GM12891 (cell line): Measurements from ENCODE around the gene EBF3.

ENCODE experiments used
- DNase-seq: peaks from one replicate; pipeline ENCODE4 v3.0.0; 2011; ENCODE audit warnings: low spot score; ENCODE audit not compliant: insufficient read length
- FAIRE-seq: peaks from 2 replicates; lab custom pipeline; 2011; peaks lifted over from hg19 to GRCh38; lab: Jason Lieb, UNC
- PAX5 ChIP-seq: IDR thresholded peaks from 2 replicates; pipeline ENCODE4 v1.6.1; 2011; ENCODE audit warnings: low read length, moderate library complexity, mild to moderate bottlenecking; ENCODE audit not compliant: insufficient read depth, severe bottlenecking
- POLR2A ChIP-seq: IDR thresholded peaks from 2 replicates; pipeline ENCODE4 v1.6.1; 2011; ENCODE audit warnings: low read depth, low read length, control low read depth
- POLR2AphosphoS5 ChIP-seq: IDR thresholded peaks from 2 replicates; pipeline ENCODE4 v1.6.1; 2011; ENCODE audit warnings: low read depth, low read length, control low read depth
- POU2F2 ChIP-seq: IDR thresholded peaks from 2 replicates; pipeline ENCODE4 v1.6.1; 2011; ENCODE audit warnings: low read depth, mild to moderate bottlenecking, control low read depth, low read length, moderate library complexity
- SPI1 ChIP-seq: IDR thresholded peaks from 2 replicates; pipeline ENCODE4 v1.6.1; 2011; ENCODE audit warnings: low read depth, low read length, control low read depth
- TAF1 ChIP-seq: IDR thresholded peaks from 2 replicates; pipeline ENCODE4 v1.6.1; 2011; ENCODE audit warnings: low read depth, low read length, control low read depth

Gene EBF3

GRCh38 chr10:129971381-129972144 is 7.5 kb upstream of the EBF3 start:
- DNase-seq (no peak), FAIRE-seq (no peak)
- TF ChIP-seq TAF1: no peak

- TF ChIP-seq TAF1 (no peak), POLR2AphosphoS5 (no peak), POLR2A (no peak), POU2F2 (no peak), PAX5 (no peak), SPI1 (no peak)
- DNase-seq (no peak), FAIRE-seq (no peak)
Observed at GRCh38 chr10:129970465-129971364, 6.6 kb upstream of the EBF3 start.

DNA sequence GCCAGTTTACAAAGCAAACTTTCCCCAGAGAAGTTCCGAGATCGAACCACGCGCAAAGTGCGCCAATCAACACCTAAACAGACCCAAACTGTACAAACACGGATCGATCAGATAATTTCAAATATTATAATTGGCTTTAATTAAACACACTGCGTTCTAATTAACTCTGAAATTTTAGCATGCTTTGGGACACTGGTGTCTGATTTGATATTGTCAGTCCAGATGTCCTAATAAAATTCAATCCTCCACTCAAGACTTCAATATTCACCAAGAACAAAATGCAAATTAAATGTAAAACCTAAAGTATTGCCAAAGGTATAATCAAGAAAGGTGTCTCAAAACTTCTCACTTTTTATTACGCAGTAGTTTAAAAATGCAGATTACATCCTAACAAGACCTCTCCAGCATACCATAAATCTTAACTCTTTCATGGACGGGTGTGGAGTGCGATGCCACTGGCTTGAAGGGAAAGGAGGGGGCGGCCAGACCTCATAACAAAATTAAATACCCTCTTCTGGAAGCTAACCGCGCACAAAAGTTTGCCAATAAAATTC is 5.9 kb upstream of the EBF3 start:
- TF ChIP-seq POLR2A: no peak
- no peak for TF ChIP-seq PAX5
- DNase-seq (no peak), FAIRE-seq (no peak)

GRCh38 chr10:129969184-129969910 is 5.3 kb upstream of the EBF3 start:
- TF ChIP-seq POLR2A: no peak
- no peak for TF ChIP-seq SPI1
- TF ChIP-seq TAF1: no peak
- TF ChIP-seq PAX5: no peak
- TF ChIP-seq POLR2AphosphoS5: no peak
- TF ChIP-seq POU2F2: no peak
- no peak for FAIRE-seq
- no peak for DNase-seq

GRCh38 chr10:129968853-129969183 is 4.7 kb upstream of the EBF3 start:
- DNase-seq (no peak), FAIRE-seq (no peak)
- TF ChIP-seq TAF1: no peak

DNA sequence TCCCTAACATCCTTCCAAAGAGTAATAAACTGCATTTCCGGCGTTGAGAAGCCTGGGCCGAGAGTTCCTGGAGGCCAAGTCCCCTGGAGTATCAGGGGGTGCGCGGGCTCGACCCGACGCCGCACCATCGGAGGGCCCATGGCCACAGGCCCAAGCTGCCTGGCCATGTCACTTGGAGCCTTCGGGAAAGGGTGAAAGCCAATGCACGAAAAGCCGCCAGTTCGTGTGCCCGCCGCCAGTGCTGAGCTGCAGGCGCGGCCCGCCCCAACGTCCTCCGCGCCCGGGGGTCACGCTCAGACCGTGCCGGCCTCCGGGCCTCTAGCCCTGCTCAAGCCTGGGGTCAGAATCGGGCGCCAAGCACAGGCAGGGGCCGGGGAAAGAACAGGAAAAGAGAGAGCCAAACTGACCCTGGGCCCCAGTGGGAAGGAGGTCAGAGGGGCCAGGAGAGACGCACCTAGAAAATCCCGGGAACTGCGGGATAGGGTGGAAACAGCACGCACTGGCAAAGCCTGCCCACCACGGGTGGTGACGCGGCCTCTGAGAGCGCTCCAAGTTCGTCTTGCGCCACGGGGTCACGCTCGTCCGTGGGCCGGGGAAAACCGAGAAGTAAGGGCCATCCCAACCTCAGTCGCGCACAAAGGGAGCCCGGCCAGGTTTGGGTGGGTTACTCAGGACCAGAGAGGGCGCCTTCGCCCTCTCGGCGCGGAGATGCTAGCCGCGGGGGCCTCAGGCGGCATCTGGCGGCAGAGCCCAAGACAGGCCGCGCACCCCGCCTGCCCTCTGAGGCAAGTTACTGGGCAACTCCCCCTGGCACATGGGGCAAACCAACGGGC is 4.2 kb upstream of the EBF3 start:
- no peak for FAIRE-seq
- DNase-seq: no peak
- TF ChIP-seq TAF1 (no peak), PAX5 (no peak), SPI1 (no peak), POLR2A (no peak)

DNA sequence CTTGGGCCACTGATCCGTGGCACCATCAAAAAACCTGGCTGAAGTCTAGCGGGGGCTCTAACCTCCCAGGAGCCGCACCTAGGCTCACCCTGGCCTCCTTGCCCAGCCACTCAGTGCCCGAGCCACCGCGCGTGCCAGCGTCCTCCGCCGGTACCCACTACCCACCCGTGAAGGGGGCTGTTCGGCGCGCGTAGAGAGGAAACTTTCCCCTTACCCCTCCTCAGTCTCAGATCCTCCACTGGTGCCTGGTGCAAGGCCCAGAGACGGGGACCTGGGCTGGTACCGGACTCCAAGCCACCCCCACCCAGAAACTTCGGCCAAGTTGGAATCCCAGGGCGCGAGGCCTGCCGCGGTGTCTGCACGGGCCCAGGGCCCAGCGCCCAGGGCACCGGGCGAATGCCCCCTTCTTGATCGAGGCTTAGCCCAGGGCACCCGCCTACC is 3.5 kb upstream of the EBF3 start:
- FAIRE-seq (no peak), DNase-seq (no peak)
- no peak for TF ChIP-seq POU2F2
- TF ChIP-seq SPI1: no peak
- no peak for TF ChIP-seq TAF1
- no peak for TF ChIP-seq POLR2AphosphoS5
- no peak for TF ChIP-seq PAX5
- no peak for TF ChIP-seq POLR2A

GRCh38 chr10:129966889-129967578 is 3.0 kb upstream of the EBF3 start:
- TF ChIP-seq SPI1: no peak
- TF ChIP-seq POU2F2: no peak
- no peak for TF ChIP-seq TAF1
- no peak for TF ChIP-seq POLR2A
- TF ChIP-seq POLR2AphosphoS5: no peak
- no peak for TF ChIP-seq PAX5
- DNase-seq: no peak
- no peak for FAIRE-seq

DNA sequence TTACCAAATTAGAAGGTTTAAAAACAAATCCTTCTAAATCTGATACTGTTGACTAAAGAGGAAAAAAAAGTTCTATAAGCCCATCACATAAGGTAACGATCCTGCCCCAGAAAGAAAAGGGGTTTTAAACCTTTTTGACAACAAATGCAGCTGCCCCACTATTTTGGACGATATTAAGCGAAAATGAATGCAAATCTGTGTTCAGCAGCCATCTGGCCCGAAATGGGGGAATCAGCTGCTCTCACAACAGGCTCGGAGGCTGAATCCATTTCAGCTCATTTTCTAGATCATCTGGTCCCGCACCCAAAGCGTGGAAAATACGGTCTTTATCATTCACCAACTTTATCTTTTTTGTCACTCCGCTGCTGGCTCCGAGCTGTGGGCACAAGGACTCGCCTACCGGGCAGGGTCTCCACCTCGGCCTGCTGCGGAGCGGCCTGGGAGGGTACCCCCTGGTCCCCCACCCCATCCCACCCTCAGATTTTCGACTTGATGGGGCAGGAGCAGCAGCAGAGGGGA is 2.4 kb upstream of the EBF3 start:
- FAIRE-seq (no peak), DNase-seq (no peak)
- TF ChIP-seq POLR2A (no peak), TAF1 (no peak)
